GM21423 (cell line): ENCODE results near the gene DHX29.
"Not testable (repeated sequence)": the region's sequence is repeated elsewhere in the genome, so short reads cannot be mapped to it uniquely, and the experiment has no call there.

ENCODE experiments used
- ATAC-seq: cut with Tn5 transposase; IDR thresholded peaks from one replicate; pipeline ENCODE4 v1.9.1; 2021; ENCODE audit warnings: mild to moderate bottlenecking, moderate library complexity; ENCODE audit not compliant: unreplicated experiment

DHX29 gene

GRCh38 chr5:55318237-55318636 is 10.7 kb upstream of the DHX29 start:
- ATAC-seq, result not testable (repeated sequence)

DNA sequence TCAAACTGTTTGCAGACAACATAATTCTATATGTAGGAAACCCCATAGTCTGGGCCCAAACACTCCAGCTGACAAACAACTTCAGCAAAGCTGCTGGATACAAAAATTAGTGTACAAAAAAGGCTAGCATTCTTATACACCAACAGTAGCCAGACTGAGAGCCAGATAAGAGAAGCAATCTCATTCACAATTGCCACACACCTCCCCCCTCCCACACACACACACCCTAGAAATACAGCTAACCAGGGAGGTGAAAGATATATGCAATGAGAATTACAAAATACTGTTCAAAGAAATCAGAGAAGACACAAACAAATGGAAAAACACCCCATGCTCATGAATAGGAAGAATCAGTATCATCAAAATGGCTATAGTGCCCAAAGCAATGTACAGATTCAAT is 9.3 kb upstream of the DHX29 start:
- ATAC-seq, result no peak

DNA sequence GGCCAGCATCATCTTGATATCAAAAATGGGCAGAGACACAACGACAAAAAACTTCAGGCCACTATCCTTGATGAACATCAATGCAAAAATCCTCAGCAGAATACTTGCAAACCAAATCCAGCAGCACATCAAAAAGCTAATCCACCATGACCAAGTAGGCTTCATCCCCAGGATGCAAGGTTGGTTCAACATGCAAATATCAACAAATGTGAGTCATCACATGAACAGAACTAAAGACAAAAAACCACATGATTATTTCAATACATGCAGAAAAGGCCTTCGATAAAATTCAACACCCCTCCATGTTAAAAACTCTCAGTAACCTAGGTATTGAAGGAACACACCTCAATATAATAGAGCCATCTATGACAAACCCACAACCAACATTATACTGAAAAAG is 8.8 kb upstream of the DHX29 start:
- ATAC-seq, result no peak

DNA sequence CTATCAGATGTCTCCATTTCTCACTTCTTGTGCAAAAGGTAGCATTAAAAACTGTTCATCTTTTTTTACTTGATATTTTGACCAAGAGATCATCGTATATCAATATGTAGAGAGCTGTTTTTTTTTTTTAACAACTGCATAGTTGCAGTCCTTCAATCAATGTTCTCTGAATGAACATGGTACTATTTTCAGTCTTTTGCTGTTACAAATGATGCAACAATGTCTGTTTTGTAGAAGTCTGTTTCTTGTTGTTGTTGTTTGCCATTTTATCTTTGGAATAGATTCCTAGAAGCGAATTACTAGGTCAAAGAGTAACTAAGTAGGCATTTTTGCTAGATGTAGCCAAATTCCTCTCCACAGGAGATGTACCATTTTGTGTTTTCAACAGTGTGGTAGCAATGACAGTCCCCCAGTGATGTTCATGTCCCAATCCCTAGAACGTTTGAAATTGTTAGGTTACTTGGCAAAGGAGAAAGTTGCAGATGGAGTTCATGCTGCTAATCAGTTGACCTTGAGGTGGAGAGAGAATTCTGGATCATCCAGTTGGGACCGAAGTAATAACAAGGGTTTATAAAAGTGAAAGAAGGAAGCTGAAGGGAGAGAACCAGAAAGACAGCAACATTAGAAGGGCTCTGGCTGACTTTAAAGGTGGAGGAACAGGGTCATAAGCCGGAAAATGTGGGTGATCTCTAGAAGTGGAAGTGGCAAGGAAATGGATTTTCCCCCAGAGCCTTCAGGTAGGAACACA is 6.5 kb upstream of the DHX29 start:
- ATAC-seq, result no peak

DNA sequence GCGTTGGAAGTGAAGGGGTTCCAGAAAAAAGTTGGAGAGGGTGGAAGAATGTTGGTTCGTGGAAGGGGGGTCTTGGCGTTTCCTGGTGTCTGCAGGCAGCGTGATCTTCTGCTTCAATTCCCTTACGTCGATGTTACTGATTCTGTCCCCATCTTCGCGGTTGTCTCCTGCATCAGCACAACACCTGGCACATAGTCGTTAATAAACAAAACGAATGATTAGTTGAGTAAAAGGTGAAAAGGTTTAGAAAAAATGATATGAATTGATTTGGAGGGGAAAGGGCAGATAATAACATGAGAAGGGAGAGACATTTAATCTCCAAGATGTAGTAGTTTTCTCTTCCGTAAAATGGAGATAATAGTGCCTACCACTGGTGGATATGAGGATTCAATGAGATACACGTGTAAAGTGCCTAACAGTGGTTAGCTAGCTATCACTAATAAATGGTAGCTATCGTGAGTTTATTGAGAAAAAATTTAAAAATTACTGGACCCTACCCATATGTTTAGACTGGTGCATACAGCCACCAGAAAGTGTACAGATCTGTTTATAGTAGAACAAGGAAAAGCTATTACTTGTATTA is 851 bp upstream of the DHX29 start:
- ATAC-seq, result no peak

DNA sequence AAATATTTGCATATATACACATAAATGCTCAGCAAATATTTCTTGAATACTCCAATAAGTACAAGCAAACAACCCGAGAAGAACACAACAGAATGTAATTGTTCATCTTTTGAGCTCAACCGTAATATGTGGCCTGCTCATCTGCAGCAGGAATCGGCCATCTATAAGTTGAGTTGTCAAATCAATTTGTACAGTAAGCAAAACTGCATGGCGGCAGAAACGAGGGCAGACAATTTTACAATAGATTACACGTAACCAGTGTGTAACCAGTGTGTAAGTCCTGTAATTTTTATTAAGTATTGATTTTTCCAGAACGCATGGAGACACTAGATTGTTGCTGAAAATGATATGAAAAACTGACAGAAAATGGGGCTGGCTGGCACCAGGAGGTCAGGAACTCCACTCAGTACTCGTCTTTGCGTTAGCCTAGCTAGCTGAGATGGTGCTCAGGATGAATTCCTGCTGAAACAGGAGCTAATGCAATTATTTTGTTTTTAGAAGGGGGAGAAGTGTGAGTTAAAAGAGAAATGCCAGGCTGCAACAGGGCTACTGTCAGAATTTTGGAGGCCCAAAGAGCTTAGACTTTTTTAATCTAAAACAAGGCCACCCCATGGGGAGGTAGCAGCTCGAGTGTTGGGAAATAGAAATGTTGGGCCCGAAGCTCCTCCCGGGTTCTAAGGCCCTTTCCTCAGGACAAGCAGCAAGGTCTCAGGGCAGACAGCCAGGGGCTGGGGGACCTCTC is 682 bp downstream of the DHX29 start:
- no peak for ATAC-seq

DNA sequence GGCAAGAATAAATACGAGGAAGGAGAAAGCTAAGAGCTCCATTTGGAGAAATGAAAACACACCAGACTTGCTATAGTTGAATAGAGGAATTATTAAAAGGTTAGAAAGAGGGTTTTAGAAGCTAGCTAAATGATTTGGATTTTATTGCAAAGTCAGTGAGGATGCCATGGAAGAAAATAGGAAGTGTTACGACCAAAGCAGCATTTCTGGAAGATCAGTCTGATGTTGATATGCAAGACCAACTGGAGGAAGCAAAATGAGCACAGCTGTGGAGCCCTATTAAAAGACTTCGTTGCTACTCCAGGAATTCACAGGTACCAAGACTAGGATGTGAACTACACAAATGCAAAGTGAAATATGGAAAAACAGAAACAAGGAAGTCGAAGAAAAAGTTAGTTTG is 2.1 kb downstream of the DHX29 start:
- ATAC-seq, result no peak

DNA sequence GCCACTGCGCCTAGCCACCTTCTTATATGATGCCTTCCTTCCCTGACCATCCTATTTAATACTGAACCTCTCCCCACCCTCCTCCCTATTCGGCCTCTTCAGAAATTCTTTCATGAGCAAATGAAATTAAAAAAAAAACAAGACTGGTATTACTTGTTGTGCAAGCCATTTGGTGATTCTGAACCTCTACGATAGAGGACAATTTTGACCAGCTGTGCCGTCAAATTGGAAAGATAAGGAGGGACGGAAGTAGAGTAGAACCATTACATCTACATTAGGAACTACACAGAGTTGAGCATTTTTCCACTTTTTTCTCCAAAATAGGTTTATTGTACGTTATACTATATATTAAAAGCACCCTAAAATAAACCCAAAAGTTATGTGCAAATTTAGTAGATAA is 2.9 kb downstream of the DHX29 start:
- no peak for ATAC-seq

GRCh38 chr5:55303238-55303690 is 4.2 kb downstream of the DHX29 start:
- no peak for ATAC-seq

DNA sequence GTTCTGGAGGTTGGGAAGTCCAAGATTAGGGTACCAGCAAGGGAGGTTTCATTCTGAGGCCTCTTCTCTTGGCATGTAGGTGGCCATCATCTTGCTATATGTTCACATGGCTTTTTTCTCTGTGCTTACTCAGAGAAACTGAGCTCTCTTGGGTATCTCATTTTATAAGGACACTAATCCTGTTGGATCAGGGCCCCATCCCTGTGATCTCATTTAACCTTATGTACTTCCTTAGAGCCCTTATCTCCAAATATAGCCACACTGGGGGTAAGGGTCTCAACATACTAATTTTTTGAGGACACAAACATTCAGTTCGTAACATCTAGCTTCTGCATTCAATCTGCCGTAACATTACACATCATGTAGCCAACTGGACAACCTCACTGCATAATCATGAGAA is 6.6 kb downstream of the DHX29 start:
- ATAC-seq, result no peak

GRCh38 chr5:55294935-55295334 is 12.6 kb downstream of the DHX29 start:
- ATAC-seq, result no peak

DNA sequence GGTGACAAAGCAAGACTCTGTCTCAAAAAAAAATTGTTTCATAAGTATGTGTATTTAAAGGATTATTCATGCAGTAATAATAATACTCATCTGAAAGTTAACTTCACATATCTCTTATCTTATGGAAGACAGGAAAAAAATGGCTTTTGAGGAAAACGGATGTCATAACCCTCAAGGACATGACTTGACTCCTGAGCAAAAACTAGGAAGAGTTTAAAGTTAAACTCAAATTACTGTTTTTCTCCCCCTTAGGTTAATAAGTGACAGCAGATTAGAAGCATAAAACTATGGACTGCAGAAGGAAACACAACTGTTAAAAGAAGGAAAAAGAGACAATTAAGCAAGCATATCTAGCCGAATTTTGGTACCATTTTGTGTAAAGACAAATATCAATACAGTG is 16.5 kb downstream of the DHX29 start:
- no peak for ATAC-seq

- ATAC-seq, result no peak
Observed at GRCh38 chr5:55289808-55290207, 17.7 kb downstream of the DHX29 start.

- no peak for ATAC-seq
Observed at GRCh38 chr5:55286411-55286933, 21.0 kb downstream of the DHX29 start.

- ATAC-seq, result no peak
Observed at GRCh38 chr5:55278778-55279177, 28.7 kb downstream of the DHX29 start.

- no peak for ATAC-seq
Observed at GRCh38 chr5:55276771-55277170, 30.7 kb downstream of the DHX29 start.

DNA sequence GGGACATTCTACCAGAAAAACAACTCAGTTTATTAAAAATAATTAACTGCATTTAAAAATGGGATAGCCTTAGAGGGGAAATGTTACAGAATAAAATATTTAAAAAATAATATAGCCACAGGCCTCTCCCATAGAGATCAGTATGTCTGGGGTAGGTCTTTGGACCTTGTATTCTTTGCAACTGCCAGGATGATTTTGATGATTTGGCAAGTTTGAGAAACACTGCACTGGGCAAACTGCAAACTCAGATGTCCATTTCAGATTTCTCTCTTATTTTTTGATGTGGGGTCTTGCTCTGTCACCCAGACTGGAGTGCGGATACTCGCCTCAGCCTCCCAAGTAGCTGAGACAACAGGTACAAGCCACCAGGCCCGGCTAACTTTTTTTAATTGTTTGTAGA is 49.2 kb downstream of the DHX29 start:
- no peak for ATAC-seq

- no peak for ATAC-seq
Observed at GRCh38 chr5:55254802-55255201, 52.7 kb downstream of the DHX29 start.

GRCh38 chr5:55250064-55250463 is 57.4 kb downstream of the DHX29 start:
- ATAC-seq, result no peak

GRCh38 chr5:55241746-55242145 is 65.7 kb downstream of the DHX29 start:
- no peak for ATAC-seq

DNA sequence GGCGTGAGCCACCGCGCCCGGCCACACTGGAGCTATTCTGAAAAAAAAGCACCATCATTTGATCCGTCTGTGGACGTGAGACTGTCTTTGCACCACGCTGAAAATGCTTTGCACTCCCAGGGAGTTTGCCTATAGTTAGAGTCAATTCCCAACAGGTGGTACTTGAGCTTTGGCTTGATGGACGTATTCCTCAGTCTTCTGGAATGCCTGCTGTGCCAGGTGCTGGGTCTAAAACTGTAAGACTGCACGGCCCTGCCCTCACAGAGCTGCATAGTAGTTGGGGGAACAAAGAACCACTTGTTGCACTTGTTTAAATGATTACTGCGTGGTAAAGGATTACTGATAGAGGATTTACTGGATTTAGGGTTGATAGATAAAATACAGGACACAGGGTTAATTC is 70.7 kb downstream of the DHX29 start:
- ATAC-seq, result no peak
